GM23248 (cell line): ENCODE data around the gene WNT3A. TPM values are rescaled to one million over a fixed set of nuclear protein-coding genes. Genes with fewer than 3 reads are reported as not detected.

ENCODE experiments used
- DNase-seq: peaks from one replicate; pipeline ENCODE4 v3.0.0-alpha.2; 2015
- H2AFZ ChIP-seq: fragments of 200-600 bp; sonication (generic); 2 replicates; pipeline ENCODE4 v1.6.1; 2016; ENCODE audit warnings: antibody characterized with exemption
- H3F3A ChIP-seq: fragments of 200-600 bp; sonication (generic); 2 replicates; pipeline ENCODE4 v1.6.1; 2016; ENCODE audit warnings: mild to moderate bottlenecking, antibody characterized with exemption, mixed run types; ENCODE audit not compliant: insufficient read depth
- H3K27ac ChIP-seq: fragments of 200-600 bp; sonication (generic); 2 replicates; pipeline ENCODE4 v1.5.1; 2016; ENCODE audit warnings: mild to moderate bottlenecking
- H3K27me3 ChIP-seq: fragments of 200-600 bp; sonication (generic); replicated peaks from 2 replicates; pipeline ENCODE4 v1.6.1; 2016; ENCODE audit warnings: mild to moderate bottlenecking; ENCODE audit not compliant: insufficient read depth
- H3K36me3 ChIP-seq: fragments of 200-600 bp; sonication (generic); 2 replicates; pipeline ENCODE4 v1.6.1; 2016; ENCODE audit warnings: low read depth, mild to moderate bottlenecking
- H3K4me1 ChIP-seq: fragments of 200-600 bp; sonication (generic); 2 replicates; pipeline ENCODE4 v1.6.1; 2016; ENCODE audit warnings: mild to moderate bottlenecking; ENCODE audit not compliant: insufficient read depth
- H3K4me2 ChIP-seq: fragments of 200-600 bp; sonication (generic); one replicate; pipeline ENCODE4 v1.6.1; 2016; ENCODE audit warnings: mild to moderate bottlenecking; ENCODE audit not compliant: unreplicated experiment
- H3K4me3 ChIP-seq: fragments of 200-600 bp; sonication (generic); 2 replicates; pipeline ENCODE4 v1.5.1; 2016; ENCODE audit warnings: mild to moderate bottlenecking
- H3K79me2 ChIP-seq: fragments of 200-600 bp; sonication (generic); 2 replicates; pipeline ENCODE4 v1.6.1; 2016; ENCODE audit warnings: mild to moderate bottlenecking; ENCODE audit not compliant: insufficient read depth
- H3K9ac ChIP-seq: fragments of 200-600 bp; sonication (generic); 2 replicates; pipeline ENCODE4 v1.6.1; 2016; ENCODE audit warnings: mild to moderate bottlenecking
- H3K9me2 ChIP-seq: fragments of 200-600 bp; sonication (generic); 2 replicates; pipeline ENCODE4 v1.6.1; 2016; ENCODE audit warnings: mixed run types, mild to moderate bottlenecking, moderate library complexity; ENCODE audit not compliant: insufficient read depth
- H3K9me3 ChIP-seq: fragments of 200-600 bp; sonication (generic); one replicate; pipeline ENCODE4 v1.6.1; 2017; ENCODE audit warnings: low read depth
- H4K20me1 ChIP-seq: fragments of 200-600 bp; sonication (generic); 2 replicates; pipeline ENCODE4 v1.6.0; 2016; ENCODE audit not compliant: insufficient read depth
- EZH2 ChIP-seq: fragments of 200-600 bp; sonication (generic); IDR thresholded peaks from 2 replicates; pipeline ENCODE4 v1.6.1; 2018; ENCODE audit warnings: antibody characterized with exemption, mild to moderate bottlenecking; ENCODE audit not compliant: insufficient read depth, poor library complexity, severe bottlenecking
- EZH2phosphoT487 ChIP-seq: fragments of 200-600 bp; sonication (generic); IDR thresholded peaks from 2 replicates; pipeline ENCODE4 v1.6.1; 2018; ENCODE audit warnings: antibody characterized with exemption, moderate library complexity, mild to moderate bottlenecking, low read depth; ENCODE audit not compliant: insufficient read depth
- WGBS, 2 experiments: methylation state at CpG; one replicate each; pipeline ENCODE4 v1.1.6; 2015 to 2017; ENCODE audit warnings: low lambda C conversion rate in 2 of 2, low coverage in 1 of 2; ENCODE audit errors: missing lambda C conversion rate in 2 of 2; 5-methylcytosine and 5-hydroxymethylcytosine counted together
- in situ Hi-C: fragments of 300-500 bp; cut with MboI; formaldehyde crosslinking; loops from 2 replicates; pipeline ENCODE4 v1.15.0; 2020
- polyA plus RNA-seq: library from polyadenylated mRNA; unstranded; fragments of >200 nt; fragmentation: Nextera tagmentation; extraction: Ambion mirVana; gene quantifications from 2 replicates; pipeline ENCODE4 v1.2.1, GENCODE V29; 2016
- total RNA-seq: library from RNA; depleted of rRNA; stranded (reverse); fragments of >200 nt; shearing (Covaris generic); gene quantifications from 2 replicates; pipeline ENCODE4 v1.2.3, GENCODE V29; 2014

The WNT3A gene
- total and polyA plus RNA-seq, 2 experiments from 2014 or later = not detected

DNA sequence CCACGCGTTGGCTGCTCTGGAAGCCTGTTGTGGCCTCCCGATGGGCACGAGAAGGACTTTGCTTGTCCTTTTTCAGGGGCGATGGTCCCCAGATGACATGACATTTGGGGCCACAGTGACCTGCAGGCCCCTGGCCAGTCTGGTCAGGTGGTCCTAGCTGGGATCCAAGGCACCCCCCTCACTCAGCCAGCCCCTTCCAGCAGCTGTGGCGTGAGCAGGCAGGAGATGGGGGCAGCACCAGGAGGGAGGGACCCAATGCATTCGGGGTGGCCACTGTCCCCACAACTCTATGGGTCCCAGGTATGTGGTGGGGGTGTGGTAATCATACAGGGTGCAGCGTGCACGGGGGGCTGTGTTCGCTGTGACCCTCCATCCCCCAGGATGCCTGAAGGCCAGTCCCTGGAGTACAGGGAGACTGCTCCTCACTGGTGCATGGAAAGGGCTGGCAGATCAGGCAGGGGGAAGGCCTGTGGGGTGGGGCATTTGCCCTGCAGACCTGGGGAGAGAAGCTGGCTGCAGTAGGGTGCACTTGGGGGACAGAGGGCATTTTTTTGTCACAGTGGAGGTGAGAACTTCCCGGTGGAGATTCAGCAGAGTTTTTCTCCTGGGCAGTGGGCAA is 31.7 kb downstream of the WNT3A start:
- H3K4me2 ChIP-seq = no peak overlapping the region

DNA sequence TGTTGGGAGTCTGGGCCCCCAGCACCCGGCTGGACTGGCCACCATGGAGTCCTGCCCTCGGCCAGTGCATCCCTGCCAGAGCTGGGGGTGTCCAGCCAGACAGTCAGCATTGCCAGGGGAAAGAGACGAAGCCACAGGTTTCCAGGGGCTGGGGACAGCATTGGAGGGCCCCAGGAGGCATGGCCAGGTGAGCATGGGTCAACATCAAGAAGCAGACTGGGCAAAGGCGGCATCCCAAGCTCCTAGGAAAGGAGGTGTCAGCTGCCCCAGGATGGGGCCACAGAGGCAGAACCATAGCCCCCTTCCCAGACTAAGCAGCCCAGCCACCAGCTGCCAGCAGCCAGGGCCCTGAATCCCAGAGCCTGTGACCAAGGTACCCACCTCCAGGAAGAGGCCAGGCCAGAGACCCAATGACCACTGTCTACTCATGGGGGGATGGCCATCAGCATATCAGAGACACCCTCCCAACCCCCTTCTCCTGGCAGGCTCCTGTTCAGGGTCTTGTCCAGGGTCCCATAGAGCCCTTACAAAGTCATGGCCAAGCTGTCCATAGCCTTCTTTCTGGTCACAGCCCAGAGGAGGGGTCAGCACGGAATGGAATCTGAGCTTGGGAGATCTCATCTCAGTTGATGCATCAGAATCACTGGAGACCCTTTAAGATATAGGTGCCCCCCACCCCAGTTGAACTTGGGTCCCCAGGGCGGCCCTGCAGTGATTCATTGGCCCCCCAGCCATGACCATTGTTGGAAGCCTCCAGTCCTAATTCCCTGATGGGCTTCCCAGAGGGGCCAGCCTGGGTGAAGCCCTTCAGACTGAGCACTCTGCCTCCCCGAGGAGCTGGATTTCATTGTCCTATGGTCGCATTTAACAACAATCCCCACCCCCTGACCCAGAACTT is 32.5 kb downstream of the WNT3A start:
- Histone ChIP-seq H3K27me3 (peaks cover 26% of the 10 kb centered on the region), H3K79me2 (no peaks in the 10 kb centered on the region), H3K4me3 (no peak overlapping the region), H3K36me3 (no peaks in the 10 kb centered on the region), H3K9ac (no peak overlapping the region), H3F3A (no peaks in the 10 kb centered on the region), H3K9me2 (no peaks in the 10 kb centered on the region), H2AFZ (no peak overlapping the region), H4K20me1 (no peaks in the 10 kb centered on the region), H3K9me3 (no peaks in the 10 kb centered on the region), H3K27ac (no peak overlapping the region), H3K4me2 (no peak overlapping the region), H3K4me1 (no peaks in the 10 kb centered on the region)
- no peak for DNase-seq
- in situ Hi-C loops = no loop called here
- WGBS, 2 experiments = 24 to 29% methylated on average over 8 of the region's 8 CpGs
- TF ChIP-seq EZH2 (no peak), EZH2phosphoT487 (no peak)

More for the DNA sequence above, 31.7 kb downstream of the WNT3A start:
- WGBS, 2 experiments = 53 to 56% methylated on average over 10 to 11 of the region's 11 CpGs
- no peak overlapping the region for H3K9ac ChIP-seq
- H4K20me1 ChIP-seq = no peaks in the 10 kb centered on the region
- no peaks in the 10 kb centered on the region for H3F3A ChIP-seq
- H3K79me2 ChIP-seq = no peaks in the 10 kb centered on the region
- no peak for DNase-seq
- H3K9me2 ChIP-seq = no peaks in the 10 kb centered on the region
- no peaks in the 10 kb centered on the region for H3K4me1 ChIP-seq
- no peaks in the 10 kb centered on the region for H3K36me3 ChIP-seq
- in situ Hi-C loops = no loop called here
- H2AFZ ChIP-seq = no peak overlapping the region
- no peak overlapping the region for H3K4me3 ChIP-seq
- peaks cover 23% of the 10 kb centered on the region for H3K27me3 ChIP-seq
- no peaks in the 10 kb centered on the region for H3K9me3 ChIP-seq
- H3K27ac ChIP-seq = no peak overlapping the region
- no peak for TF ChIP-seq EZH2phosphoT487
- no peak for TF ChIP-seq EZH2

GRCh38 chr1:228039986-228040385 is 33.2 kb downstream of the WNT3A start:
- H3K4me1 ChIP-seq = no peaks in the 10 kb centered on the region
- no peaks in the 10 kb centered on the region for H3F3A ChIP-seq
- no peak for TF ChIP-seq EZH2phosphoT487
- TF ChIP-seq EZH2 = no peak
- peaks cover 33% of the 10 kb centered on the region for H3K27me3 ChIP-seq
- no peak overlapping the region for H2AFZ ChIP-seq
- no peak overlapping the region for H3K27ac ChIP-seq
- H3K36me3 ChIP-seq = no peaks in the 10 kb centered on the region
- DNase-seq = no peak
- H3K4me3 ChIP-seq = no peak overlapping the region
- no peaks in the 10 kb centered on the region for H4K20me1 ChIP-seq
- H3K9me3 ChIP-seq = no peaks in the 10 kb centered on the region
- in situ Hi-C loops = no loop called here
- WGBS, 2 experiments = 50 to 63% methylated on average over 3 of the region's 3 CpGs
- H3K4me2 ChIP-seq = no peak overlapping the region
- no peaks in the 10 kb centered on the region for H3K79me2 ChIP-seq
- H3K9ac ChIP-seq = no peak overlapping the region
- no peaks in the 10 kb centered on the region for H3K9me2 ChIP-seq

DNA sequence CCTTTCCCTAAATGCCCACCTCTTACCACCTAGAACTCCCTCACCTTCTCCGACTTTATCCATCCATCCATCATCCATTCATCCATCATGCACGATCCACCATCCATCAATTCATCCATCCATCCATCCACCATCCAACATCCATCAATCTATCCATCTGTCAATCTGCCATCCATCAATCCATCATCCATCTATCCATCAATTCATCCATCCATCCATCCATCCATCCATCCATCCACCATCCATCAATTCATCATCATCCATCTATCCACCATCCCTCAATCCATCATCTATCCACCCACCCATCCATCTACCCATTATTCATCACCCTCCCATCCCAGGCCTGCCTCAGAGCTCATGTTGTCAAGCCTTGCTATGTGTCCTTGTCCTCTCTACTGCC is 34.5 kb downstream of the WNT3A start:
- no peak for TF ChIP-seq EZH2
- no peak for TF ChIP-seq EZH2phosphoT487
- Histone ChIP-seq H3K9me2 (no peaks in the 10 kb centered on the region), H3K4me1 (no peaks in the 10 kb centered on the region), H3K9ac (no peak overlapping the region), H3F3A (no peaks in the 10 kb centered on the region), H2AFZ (no peak overlapping the region), H3K27me3 (peaks cover 38% of the 10 kb centered on the region), H4K20me1 (no peaks in the 10 kb centered on the region), H3K4me3 (no peak overlapping the region), H3K27ac (no peak overlapping the region), H3K79me2 (no peaks in the 10 kb centered on the region), H3K4me2 (no peak overlapping the region), H3K36me3 (no peaks in the 10 kb centered on the region), H3K9me3 (no peaks in the 10 kb centered on the region)
- DNase-seq = no peak
- in situ Hi-C loops = no loop called here
- WGBS, 2 experiments = 28 to 45% methylated on average over 2 of the region's 2 CpGs
